ENCODE results near the gene FBXO24.

DNA sequence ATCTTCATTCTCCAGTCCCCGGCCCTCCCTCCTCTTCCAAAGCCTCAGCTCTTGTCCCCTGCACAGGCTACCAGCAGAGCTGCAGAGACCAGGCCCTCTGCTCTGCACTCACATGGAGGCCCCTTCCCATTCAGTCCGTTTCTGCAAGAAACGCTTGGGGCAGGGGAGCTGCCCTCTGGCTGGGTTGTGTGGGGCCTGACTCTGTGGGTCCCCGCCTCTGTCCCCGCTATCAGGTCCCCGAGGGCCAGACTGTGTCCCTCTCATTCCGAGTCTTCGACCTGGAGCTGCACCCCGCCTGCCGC, 17.5 kb downstream of the FBXO24 start:
- no peak for TF ChIP-seq IFI16 (CRISPR knock-in tag; IDR thresholded peaks at IDR 0.05)
- TF ChIP-seq, protein P1, sequence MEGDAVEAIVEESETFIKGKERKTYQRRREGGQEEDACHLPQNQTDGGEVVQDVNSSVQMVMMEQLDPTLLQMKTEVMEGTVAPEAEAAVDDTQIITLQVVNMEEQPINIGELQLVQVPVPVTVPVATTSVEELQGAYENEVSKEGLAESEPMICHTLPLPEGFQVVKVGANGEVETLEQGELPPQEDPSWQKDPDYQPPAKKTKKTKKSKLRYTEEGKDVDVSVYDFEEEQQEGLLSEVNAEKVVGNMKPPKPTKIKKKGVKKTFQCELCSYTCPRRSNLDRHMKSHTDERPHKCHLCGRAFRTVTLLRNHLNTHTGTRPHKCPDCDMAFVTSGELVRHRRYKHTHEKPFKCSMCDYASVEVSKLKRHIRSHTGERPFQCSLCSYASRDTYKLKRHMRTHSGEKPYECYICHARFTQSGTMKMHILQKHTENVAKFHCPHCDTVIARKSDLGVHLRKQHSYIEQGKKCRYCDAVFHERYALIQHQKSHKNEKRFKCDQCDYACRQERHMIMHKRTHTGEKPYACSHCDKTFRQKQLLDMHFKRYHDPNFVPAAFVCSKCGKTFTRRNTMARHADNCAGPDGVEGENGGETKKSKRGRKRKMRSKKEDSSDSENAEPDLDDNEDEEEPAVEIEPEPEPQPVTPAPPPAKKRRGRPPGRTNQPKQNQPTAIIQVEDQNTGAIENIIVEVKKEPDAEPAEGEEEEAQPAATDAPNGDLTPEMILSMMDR (IDR thresholded peaks at IDR 0.05 in 2 of 3, conservative IDR thresholded peaks at IDR 0.05 in 1 of 3; ENCODE audit: insufficient read depth in 2 of 3, low read depth in 1 of 3, low read length in 3 of 3), result no peak
- no peak for TF ChIP-seq SREBF1 (IDR thresholded peaks at IDR 0.05; ENCODE audit: borderline replicate concordance, low read depth, low read length)
- TF ChIP-seq ZBTB7A (IDR thresholded peaks at IDR 0.05; ENCODE audit: borderline replicate concordance, control insufficient read depth, low read depth, low read length), result no peak
- TF ChIP-seq YY1 (IDR thresholded peaks at IDR 0.05; ENCODE audit: borderline replicate concordance in 1 of 3, control insufficient read depth in 1 of 3, extremely low read depth in 1 of 3, insufficient read depth in 3 of 3, insufficient read length in 1 of 3, insufficient replicate concordance in 2 of 3, low read depth in 1 of 3, low read length in 2 of 3), result peak in 1 of 3 experiments; percentile 2
- TF ChIP-seq EZH2 (IDR thresholded peaks at IDR 0.05; ENCODE audit: borderline replicate concordance, low read depth, low read length), result no peak
- no peak for TF ChIP-seq EP300 (IDR thresholded peaks at IDR 0.05; ENCODE audit: low read length)
- TF ChIP-seq SIRT6 (IDR thresholded peaks at IDR 0.05; ENCODE audit: low read depth, low read length), result no peak
- TF ChIP-seq POLR2A (conservative IDR thresholded peaks at IDR 0.05), result no peak; the same call in 1 of the 2 replicates
- TF ChIP-seq, protein P2, sequence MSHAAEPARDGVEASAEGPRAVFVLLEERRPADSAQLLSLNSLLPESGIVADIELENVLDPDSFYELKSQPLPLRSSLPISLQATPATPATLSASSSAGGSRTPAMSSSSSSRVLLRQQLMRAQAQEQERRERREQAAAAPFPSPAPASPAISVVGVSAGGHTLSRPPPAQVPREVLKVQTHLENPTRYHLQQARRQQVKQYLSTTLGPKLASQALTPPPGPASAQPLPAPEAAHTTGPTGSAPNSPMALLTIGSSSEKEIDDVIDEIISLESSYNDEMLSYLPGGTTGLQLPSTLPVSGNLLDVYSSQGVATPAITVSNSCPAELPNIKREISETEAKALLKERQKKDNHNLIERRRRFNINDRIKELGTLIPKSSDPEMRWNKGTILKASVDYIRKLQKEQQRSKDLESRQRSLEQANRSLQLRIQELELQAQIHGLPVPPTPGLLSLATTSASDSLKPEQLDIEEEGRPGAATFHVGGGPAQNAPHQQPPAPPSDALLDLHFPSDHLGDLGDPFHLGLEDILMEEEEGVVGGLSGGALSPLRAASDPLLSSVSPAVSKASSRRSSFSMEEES (CRISPR knock-in tag; IDR thresholded peaks at IDR 0.05), result no peak
- TF ChIP-seq, protein P3, sequence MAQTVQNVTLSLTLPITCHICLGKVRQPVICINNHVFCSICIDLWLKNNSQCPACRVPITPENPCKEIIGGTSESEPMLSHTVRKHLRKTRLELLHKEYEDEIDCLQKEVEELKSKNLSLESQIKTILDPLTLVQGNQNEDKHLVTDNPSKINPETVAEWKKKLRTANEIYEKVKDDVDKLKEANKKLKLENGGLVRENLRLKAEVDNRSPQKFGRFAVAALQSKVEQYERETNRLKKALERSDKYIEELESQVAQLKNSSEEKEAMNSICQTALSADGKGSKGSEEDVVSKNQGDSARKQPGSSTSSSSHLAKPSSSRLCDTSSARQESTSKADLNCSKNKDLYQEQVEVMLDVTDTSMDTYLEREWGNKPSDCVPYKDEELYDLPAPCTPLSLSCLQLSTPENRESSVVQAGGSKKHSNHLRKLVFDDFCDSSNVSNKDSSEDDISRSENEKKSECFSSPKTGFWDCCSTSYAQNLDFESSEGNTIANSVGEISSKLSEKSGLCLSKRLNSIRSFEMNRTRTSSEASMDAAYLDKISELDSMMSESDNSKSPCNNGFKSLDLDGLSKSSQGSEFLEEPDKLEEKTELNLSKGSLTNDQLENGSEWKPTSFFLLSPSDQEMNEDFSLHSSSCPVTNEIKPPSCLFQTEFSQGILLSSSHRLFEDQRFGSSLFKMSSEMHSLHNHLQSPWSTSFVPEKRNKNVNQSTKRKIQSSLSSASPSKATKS (CRISPR knock-in tag; IDR thresholded peaks at IDR 0.05), result no peak
- no peak for TF ChIP-seq SPI1 (IDR thresholded peaks at IDR 0.05; ENCODE audit: borderline replicate concordance, low read depth, low read length)
- TF ChIP-seq, protein P4, sequence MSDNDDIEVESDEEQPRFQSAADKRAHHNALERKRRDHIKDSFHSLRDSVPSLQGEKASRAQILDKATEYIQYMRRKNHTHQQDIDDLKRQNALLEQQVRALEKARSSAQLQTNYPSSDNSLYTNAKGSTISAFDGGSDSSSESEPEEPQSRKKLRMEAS (CRISPR knock-in tag; IDR thresholded peaks at IDR 0.05), result no peak
- TF ChIP-seq POLR3A (IDR thresholded peaks at IDR 0.05; ENCODE audit: borderline replicate concordance, extremely low read depth, insufficient read depth, insufficient read length), result no peak
